Lower leg skin (tissue), 3 donors: ENCODE measurements around the gene SLC22A4.

Experiments
- POLR2A ChIP-seq, 2 donors: fragments of 450-650 bp; IDR thresholded peaks; one replicate each; pipeline ENCODE4 v1.6.1; 2016 to 2017; ENCODE audit warnings: antibody characterized with exemption in 2 of 2, mild to moderate bottlenecking in 1 of 2, moderate library complexity in 1 of 2
- TF ChIP-seq, protein P1 (sequence below), 3 donors: fragments of 450-650 bp; IDR thresholded peaks; one replicate each; pipeline ENCODE4 v1.5.1; 2016; ENCODE audit warnings: antibody characterized with exemption in 3 of 3, mild to moderate bottlenecking in 3 of 3, moderate library complexity in 2 of 3

GRCh38 chr5:132389051-132389331 lies 94.8 kb downstream of the SLC22A4 start:
- TF ChIP-seq POLR2A (IDR thresholded peaks at IDR 0.05): no peak
- TF ChIP-seq, protein P1, sequence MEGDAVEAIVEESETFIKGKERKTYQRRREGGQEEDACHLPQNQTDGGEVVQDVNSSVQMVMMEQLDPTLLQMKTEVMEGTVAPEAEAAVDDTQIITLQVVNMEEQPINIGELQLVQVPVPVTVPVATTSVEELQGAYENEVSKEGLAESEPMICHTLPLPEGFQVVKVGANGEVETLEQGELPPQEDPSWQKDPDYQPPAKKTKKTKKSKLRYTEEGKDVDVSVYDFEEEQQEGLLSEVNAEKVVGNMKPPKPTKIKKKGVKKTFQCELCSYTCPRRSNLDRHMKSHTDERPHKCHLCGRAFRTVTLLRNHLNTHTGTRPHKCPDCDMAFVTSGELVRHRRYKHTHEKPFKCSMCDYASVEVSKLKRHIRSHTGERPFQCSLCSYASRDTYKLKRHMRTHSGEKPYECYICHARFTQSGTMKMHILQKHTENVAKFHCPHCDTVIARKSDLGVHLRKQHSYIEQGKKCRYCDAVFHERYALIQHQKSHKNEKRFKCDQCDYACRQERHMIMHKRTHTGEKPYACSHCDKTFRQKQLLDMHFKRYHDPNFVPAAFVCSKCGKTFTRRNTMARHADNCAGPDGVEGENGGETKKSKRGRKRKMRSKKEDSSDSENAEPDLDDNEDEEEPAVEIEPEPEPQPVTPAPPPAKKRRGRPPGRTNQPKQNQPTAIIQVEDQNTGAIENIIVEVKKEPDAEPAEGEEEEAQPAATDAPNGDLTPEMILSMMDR (IDR thresholded peaks at IDR 0.05): no peak
